DOHH2 (cell line): ENCODE data around the gene CD47.

Source experiments
- H3F3A ChIP-seq: fragments of 200-600 bp; sonication (generic), shearing (Covaris generic); 2 replicates; pipeline ENCODE4 v1.6.0; 2016; ENCODE audit warnings: antibody characterized with exemption, mild to moderate bottlenecking; ENCODE audit not compliant: control insufficient read depth, insufficient read depth
- H3K27ac ChIP-seq: fragments of 200-600 bp; sonication (generic); 2 replicates; pipeline ENCODE4 v1.5.1; 2014; ENCODE audit warnings: low read depth, mild to moderate bottlenecking, low read length, moderate library complexity
- H3K27me3 ChIP-seq: fragments of 200-600 bp; sonication (generic); 2 replicates; pipeline ENCODE4 v1.6.1; 2014; ENCODE audit warnings: mild to moderate bottlenecking, low read length, mixed read lengths; ENCODE audit not compliant: control insufficient read depth
- H3K36me3 ChIP-seq: fragments of 200-600 bp; sonication (generic); 2 replicates; pipeline ENCODE4 v1.6.1; 2014; ENCODE audit warnings: mild to moderate bottlenecking, low read length, moderate library complexity, mixed read lengths; ENCODE audit not compliant: control insufficient read depth
- H3K4me1 ChIP-seq: fragments of 200-600 bp; sonication (generic); 2 replicates; pipeline ENCODE4 v1.6.1; 2014; ENCODE audit warnings: mild to moderate bottlenecking, low read length, mixed read lengths; ENCODE audit not compliant: control insufficient read depth
- H3K4me2 ChIP-seq: fragments of 200-600 bp; sonication (generic); 2 replicates; pipeline ENCODE4 v1.6.0; 2014; ENCODE audit warnings: mild to moderate bottlenecking, low read length, moderate library complexity
- H3K4me3 ChIP-seq: fragments of 200-600 bp; sonication (generic); 2 replicates; pipeline ENCODE4 v1.5.1; 2014; ENCODE audit warnings: mild to moderate bottlenecking, low read length, mixed read lengths
- H3K79me2 ChIP-seq: fragments of 200-600 bp; sonication (generic); 2 replicates; pipeline ENCODE4 v1.6.1; 2014; ENCODE audit warnings: mild to moderate bottlenecking, low read length, mixed read lengths; ENCODE audit not compliant: control insufficient read depth
- H3K9me2 ChIP-seq: fragments of 200-600 bp; sonication (generic); replicated peaks from 2 replicates; pipeline ENCODE4 v1.6.1; 2014; ENCODE audit warnings: mild to moderate bottlenecking, low read length, mixed read lengths; ENCODE audit not compliant: control insufficient read depth
- H3K9me3 ChIP-seq: fragments of 200-600 bp; sonication (generic); 2 replicates; pipeline ENCODE4 v1.6.1; 2014; ENCODE audit warnings: antibody characterized with exemption, low read length, mixed read lengths; ENCODE audit not compliant: control insufficient read depth, insufficient read depth
- H4K20me1 ChIP-seq: fragments of 200-600 bp; sonication (generic); 2 replicates; pipeline ENCODE4 v1.6.0; 2014; ENCODE audit warnings: low read depth, mild to moderate bottlenecking, antibody characterized with exemption, low read length, moderate library complexity; ENCODE audit not compliant: control insufficient read depth, insufficient read depth
- CTCF ChIP-seq: fragments of 200-600 bp; sonication (generic); IDR thresholded peaks from one replicate; pipeline ENCODE4 v1.5.1; 2014; ENCODE audit warnings: antibody characterized with exemption, mild to moderate bottlenecking, low read depth, low read length; ENCODE audit not compliant: poor library complexity, severe bottlenecking
- EZH2phosphoT487 ChIP-seq: fragments of 200-600 bp; sonication (generic); IDR thresholded peaks from 2 replicates; pipeline ENCODE4 v1.6.1; 2017; ENCODE audit warnings: borderline replicate concordance, mild to moderate bottlenecking, antibody characterized with exemption, low read length, moderate library complexity, mixed read lengths

Gene CD47

GRCh38 chr3:108022256-108023150 is 68.3 kb downstream of the CD47 start:
- H3F3A ChIP-seq, result no peaks in the 10 kb centered on the region
- H3K27me3 ChIP-seq, result peaks cover 5% of the 10 kb centered on the region; the same call in 1 of the 2 replicates
- H3K79me2 ChIP-seq, result no peaks in the 10 kb centered on the region
- H3K4me2 ChIP-seq, result no peak overlapping the region
- no peaks in the 10 kb centered on the region for H3K4me1 ChIP-seq
- H3K36me3 ChIP-seq, result no peaks in the 10 kb centered on the region
- H3K4me3 ChIP-seq, result no peak overlapping the region
- no peak overlapping the region for H3K27ac ChIP-seq
- H4K20me1 ChIP-seq, result no peaks in the 10 kb centered on the region
- no peaks in the 10 kb centered on the region for H3K9me3 ChIP-seq
- H3K9me2 ChIP-seq, result no peaks in the 10 kb centered on the region
- TF ChIP-seq EZH2phosphoT487 (no peak), CTCF (no peak)

DNA sequence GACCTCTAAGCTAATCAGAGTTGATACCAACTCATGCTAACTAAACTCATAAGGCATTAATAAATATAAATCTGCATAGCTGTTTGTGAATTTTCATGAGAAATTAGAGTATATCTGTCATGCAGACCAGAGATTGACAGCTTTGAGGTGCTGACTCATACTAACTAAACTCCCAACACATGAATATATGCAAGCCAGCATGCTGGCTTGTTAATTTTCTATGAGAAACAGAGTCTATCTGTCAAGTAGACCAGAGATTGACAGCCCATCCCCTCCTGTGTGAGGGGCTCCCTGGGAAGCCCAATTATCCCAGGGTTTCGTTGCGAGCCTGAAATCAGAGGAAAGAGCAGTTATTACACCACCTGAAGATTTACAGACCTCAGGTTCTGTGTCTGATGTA is 69.3 kb downstream of the CD47 start:
- no peak overlapping the region for H3K27ac ChIP-seq
- no peaks in the 10 kb centered on the region for H3K79me2 ChIP-seq
- no peaks in the 10 kb centered on the region for H3K4me1 ChIP-seq
- no peaks in the 10 kb centered on the region for H4K20me1 ChIP-seq
- TF ChIP-seq CTCF, result no peak
- no peak for TF ChIP-seq EZH2phosphoT487
- H3F3A ChIP-seq, result no peaks in the 10 kb centered on the region
- peaks cover 5% of the 10 kb centered on the region; the same call in 1 of the 2 replicates for H3K27me3 ChIP-seq
- H3K36me3 ChIP-seq, result no peaks in the 10 kb centered on the region
- H3K9me2 ChIP-seq, result no peaks in the 10 kb centered on the region
- no peaks in the 10 kb centered on the region for H3K9me3 ChIP-seq
- no peak overlapping the region for H3K4me3 ChIP-seq
- no peak overlapping the region for H3K4me2 ChIP-seq

- Histone ChIP-seq H3K4me1 (no peaks in the 10 kb centered on the region), H3K9me3 (no peaks in the 10 kb centered on the region), H3K27ac (no peak overlapping the region), H3F3A (no peaks in the 10 kb centered on the region), H3K79me2 (no peaks in the 10 kb centered on the region), H3K9me2 (no peaks in the 10 kb centered on the region), H3K27me3 (peaks cover 5% of the 10 kb centered on the region; the same call in 1 of the 2 replicates), H4K20me1 (no peaks in the 10 kb centered on the region), H3K36me3 (no peaks in the 10 kb centered on the region), H3K4me3 (no peak overlapping the region), H3K4me2 (no peak overlapping the region)
- TF ChIP-seq EZH2phosphoT487 (no peak), CTCF (no peak)
Measured at GRCh38 chr3:108021131-108021530, 69.7 kb downstream of the CD47 start.
